Measurements from ENCODE around the gene DIAPH3. TPM values are rescaled to one million over a fixed set of nuclear protein-coding genes. Genes with fewer than 3 reads are reported as not detected.

The DIAPH3 gene
- total and polyA plus RNA-seq, 2 of the 8 experiments (the other 6 are each of a cell fraction or from before 2014, with no cell fraction given): 8.0 to 30.8 TPM

GRCh38 chr13:59691501-59692066 lies 472.1 kb downstream of the DIAPH3 start:
- Histone ChIP-seq H3K23ac (ENCODE audit: insufficient read length) (no peak overlapping the region), H4K20me1 (replicated peaks in 1 of 2; ENCODE audit: control insufficient read depth in 1 of 2, insufficient read depth in 2 of 2, low read length in 2 of 2) (no peaks in the 10 kb centered on the region), H4K5ac (ENCODE audit: insufficient read length, low read depth, low read length) (no peak overlapping the region), H4K8ac (ENCODE audit: extremely low read depth, insufficient read depth, low read length) (no peak overlapping the region), H3K27me3 (replicated peaks in 1 of 4; ENCODE audit: control insufficient read depth in 3 of 4, extremely low read depth in 1 of 4, insufficient read depth in 3 of 4, low read length in 3 of 4) (no peaks in the 10 kb centered on the region), H4K91ac (replicated peaks; ENCODE audit: insufficient read length, low read length) (no peak overlapping the region), H3K4me3 (ENCODE audit: extremely low read depth in 1 of 4, insufficient read depth in 2 of 4, low read depth in 3 of 4, low read length in 4 of 4) (no peak overlapping the region), H3K79me1 (ENCODE audit: low read depth, low read length) (no peaks in the 10 kb centered on the region), H3K79me2 (ENCODE audit: control insufficient read depth in 1 of 2, insufficient read depth in 2 of 2, low read length in 2 of 2) (no peaks in the 10 kb centered on the region), H3K4me2 (ENCODE audit: insufficient read depth in 1 of 2, low read depth in 2 of 2, low read length in 2 of 2) (no peak overlapping the region), H3K4ac (replicated peaks; ENCODE audit: insufficient read length, low read depth, low read length) (no peak overlapping the region), H3K18ac (ENCODE audit: extremely low read depth, low read length) (no peak overlapping the region), H3K9me3 (ENCODE audit: insufficient read depth in 2 of 2, low read depth in 1 of 2, low read length in 1 of 2) (no peaks in the 10 kb centered on the region), H3K4me1 (replicated peaks in 1 of 4; ENCODE audit: control insufficient read depth in 3 of 4, insufficient read depth in 4 of 4, low read length in 3 of 4) (peaks cover 0 to 4% (median 2%) of the 10 kb centered on the region in 4 experiments; a peak in 4 of 7 replicates), H2BK5ac (ENCODE audit: low read depth, low read length) (no peak overlapping the region), H3K56ac (replicated peaks; ENCODE audit: insufficient read length, low read depth, low read length) (no peak overlapping the region), H2BK120ac (replicated peaks; ENCODE audit: low read depth, low read length) (no peak overlapping the region), H3K23me2 (ENCODE audit: low read depth, low read length) (no peaks in the 10 kb centered on the region), H2BK15ac (ENCODE audit: low read length) (no peak overlapping the region), H3K27ac (ENCODE audit: low read depth, low read length) (no peak overlapping the region), H3K14ac (ENCODE audit: insufficient read length) (no peak overlapping the region), H3K36me3 (ENCODE audit: control insufficient read depth in 2 of 4, insufficient read depth in 4 of 4, low read length in 3 of 4) (no peaks in the 10 kb centered on the region), H2BK12ac (ENCODE audit: low read depth, low read length) (no peak overlapping the region), H2AFZ (ENCODE audit: low read length) (no peak overlapping the region), H2BK20ac (ENCODE audit: low read length) (no peak overlapping the region), H2AK5ac (ENCODE audit: low read depth, low read length) (no peak overlapping the region), H3K9ac (replicated peaks in 1 of 4; ENCODE audit: extremely low read depth in 1 of 4, low read depth in 3 of 4, low read length in 3 of 4) (no peak overlapping the region)
- TF ChIP-seq CBX8 (IDR thresholded peaks at IDR 0.05; ENCODE audit: borderline replicate concordance, low read depth, low read length) (no peak), SAP30 (IDR thresholded peaks at IDR 0.05; ENCODE audit: insufficient read depth, insufficient replicate concordance, low read length) (no peak), EP300 (IDR thresholded peaks at IDR 0.05; ENCODE audit: borderline replicate concordance in 1 of 2, low read depth in 2 of 2, low read length in 2 of 2) (no peak), USF2 (IDR thresholded peaks at IDR 0.05; ENCODE audit: low read length) (no peak)
- no peak for DNase-seq (ENCODE audit: low read depth in 1 of 2, low spot score in 2 of 2)
- WGBS, 2 experiments (ENCODE audit: extremely low coverage in 1 of 2, insufficient coverage in 1 of 2, insufficient read length in 1 of 2, insufficient replicate concordance in 2 of 2, low coverage in 1 of 2, low lambda C conversion rate in 2 of 2, missing lambda C conversion rate in 1 of 2): 68% methylated on average over 1 of the region's 1 CpG; no CpG with 5 or more reads in 1 of the 2 experiments
- no peak for FAIRE-seq
- CTCF ChIA-PET (ENCODE audit: partially characterized antibody): interaction anchor here (0.6 to 4.3 kb wide), 6 partner anchors 8 to 232 kb away, joined by 3 to 29 read pairs (median 3); no protein-coding TSS in a partner anchor
- POLR2A ChIA-PET (ENCODE audit: partially characterized antibody): no interaction called here

All from H1 (cell line).